HUDEP-2 (cell line): ENCODE measurements around the gene ACE2.

Experiments used
- DNase-seq, 76 experiments: peaks; one replicate each; lab custom pipeline; 2025; ENCODE audit not compliant: unreplicated experiment in 76 of 76; lab: John Stamatoyannopoulos, UW

Gene ACE2

GRCh38 chrX:15515931-15516330, 84.8 kb downstream of the ACE2 start:
- peak in 75 of 76 experiments; percentile 1 to 91 (median 55) for DNase-seq

- no peak for DNase-seq
Observed at GRCh38 chrX:15514279-15514678, 86.5 kb downstream of the ACE2 start.

GRCh38 chrX:15512401-15512965, 88.3 kb downstream of the ACE2 start:
- DNase-seq, result no peak

- no peak for DNase-seq
Observed at GRCh38 chrX:15511563-15511962, 89.2 kb downstream of the ACE2 start.
